ENCODE measurements around the gene LRRFIP1. TPM values are rescaled to one million over a fixed set of nuclear protein-coding genes. Genes with fewer than 3 reads are reported as not detected.
A peak's percentile ranks its signal among the peaks of the same experiment; 100 is the strongest.

Gene LRRFIP1
- total and polyA plus RNA-seq, 2 donors (not counting 1 experiment from before 2014, with no cell fraction given), result 42.0 to 139 TPM

DNA sequence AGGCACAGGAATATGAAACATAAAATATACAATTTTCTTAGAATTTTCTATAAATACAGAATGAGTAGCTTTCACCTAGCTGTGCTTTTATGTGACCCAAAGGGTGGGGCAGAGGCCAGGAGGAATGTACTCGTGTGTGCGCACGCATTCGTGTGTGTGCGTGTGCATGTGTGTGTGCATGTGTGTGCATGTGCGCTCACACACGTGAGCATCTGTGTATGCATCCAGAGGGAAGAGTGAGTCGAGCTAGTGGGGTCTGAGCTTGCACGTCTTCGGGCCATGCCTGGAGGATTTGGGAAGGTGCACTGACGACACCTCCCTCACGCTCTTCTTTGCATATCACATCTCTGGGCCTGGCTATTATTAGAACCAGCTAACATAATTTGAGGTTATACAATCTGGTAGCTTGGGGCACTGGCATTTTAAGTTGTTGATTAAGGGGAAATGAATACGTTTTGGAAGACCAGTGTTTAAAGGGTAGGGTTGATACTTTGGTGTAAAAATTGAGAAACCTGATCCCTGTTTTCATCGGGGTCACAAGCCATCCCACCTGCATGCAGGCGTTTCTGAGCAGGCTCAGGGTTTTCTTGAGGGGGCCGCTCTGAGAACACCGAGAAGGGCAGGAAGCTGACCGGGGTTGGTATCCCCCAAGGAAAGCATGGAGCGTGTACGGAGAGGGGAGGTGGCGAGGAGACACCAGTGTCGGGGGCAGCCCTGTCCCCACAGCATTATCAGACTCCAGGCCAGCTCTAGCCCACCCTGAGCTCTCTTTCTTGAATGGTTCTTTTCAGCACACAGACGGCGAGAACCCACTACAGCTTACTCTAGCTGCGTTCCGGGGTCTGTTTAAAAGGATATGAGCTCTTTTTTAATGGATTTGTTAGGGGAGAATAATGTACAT lies 85.3 kb downstream of the LRRFIP1 start:
- Histone ChIP-seq H4K20me1 (ENCODE audit: control insufficient read depth, insufficient read depth, low read length, poor library complexity, severe bottlenecking) (peaks cover 97% of the 10 kb centered on the region), H3K79me2 (ENCODE audit: control insufficient read depth, insufficient read depth, low read length) (peaks cover 100% of the 10 kb centered on the region), H3K27me3 (replicated peaks in 1 of 4; ENCODE audit: control extremely low read depth in 1 of 4, control insufficient read depth in 3 of 4, insufficient read depth in 4 of 4, low read length in 3 of 4) (no peaks in the 10 kb centered on the region), H3K4me2 (replicated peaks; ENCODE audit: low read depth, low read length, poor library complexity, severe bottlenecking) (no peak overlapping the region), H2AFZ (ENCODE audit: insufficient read depth, low read depth, low read length, poor library complexity, severe bottlenecking) (no peak overlapping the region), H3K9ac (ENCODE audit: low read length) (no peak overlapping the region), H3K4me1 (ENCODE audit: control insufficient read depth in 2 of 2, insufficient read depth in 2 of 2, low read length in 2 of 2) (peaks cover 9 to 12% of the 10 kb centered on the region in 2 donors), H3K36me3 (replicated peaks in 1 of 2; ENCODE audit: control extremely low read depth in 1 of 2, control insufficient read depth in 1 of 2, extremely low read depth in 1 of 2, insufficient read depth in 2 of 2, low read length in 1 of 2) (peaks cover 5 to 63% of the 10 kb centered on the region in 2 experiments), H3K4me3 (ENCODE audit: control extremely low read depth in 1 of 5, extremely low read depth in 1 of 5, insufficient read depth in 1 of 5, low read depth in 2 of 5, low read length in 4 of 5) (no peak overlapping the region), H3K9me3 (ENCODE audit: control extremely low read depth in 1 of 3, control insufficient read depth in 2 of 3, insufficient read depth in 1 of 3, low read length in 2 of 3) (no peaks in the 10 kb centered on the region), H3K27ac (ENCODE audit: low read length in 2 of 2) (peak overlapping the region in 1 of 2 donors; percentile 9)
- Mint-ChIP-seq H3K4me1 (peaks cover 42% of the 10 kb centered on the region), H3K4me3 (no peak overlapping the region), H3K27me3 (no peaks in the 10 kb centered on the region), H3K27ac (peak overlapping the region; percentile 50), H3K9me3 (ENCODE audit: insufficient read depth) (no peaks in the 10 kb centered on the region)
- POLR2A ChIA-PET, result interaction anchor here (0.6 kb wide), 1 partner anchor 37 kb away, joined by 3 read pairs; no protein-coding TSS in a partner anchor
- ATAC-seq (ENCODE audit: low read depth), result no peak
- DNase-seq, result no peak
- WGBS (ENCODE audit: insufficient coverage), result 97% methylated on average over 17 of the region's 26 CpGs
- TF ChIP-seq CTCF (IDR thresholded peaks at IDR 0.05), result no peak
- no peak for TF ChIP-seq EZH2 (IDR thresholded peaks at IDR 0.05; ENCODE audit: borderline replicate concordance, insufficient read depth, low read depth, low read length, poor library complexity, severe bottlenecking)
- intact Hi-C loops (cut with micrococcal nuclease), result no loop called here
- CTCF ChIA-PET, result interaction anchor here (0.8 to 2.6 kb wide), 7 partner anchors 10 to 237 kb away, joined by 3 to 9 read pairs (median 3); no protein-coding TSS in a partner anchor
